ENCODE results near the gene NLRC3. TPM values are rescaled to one million over a fixed set of nuclear protein-coding genes. Genes with fewer than 3 reads are reported as not detected.

Gene NLRC3
- total RNA-seq, 1 experiment from 2014 or later: 0.15 TPM

DNA sequence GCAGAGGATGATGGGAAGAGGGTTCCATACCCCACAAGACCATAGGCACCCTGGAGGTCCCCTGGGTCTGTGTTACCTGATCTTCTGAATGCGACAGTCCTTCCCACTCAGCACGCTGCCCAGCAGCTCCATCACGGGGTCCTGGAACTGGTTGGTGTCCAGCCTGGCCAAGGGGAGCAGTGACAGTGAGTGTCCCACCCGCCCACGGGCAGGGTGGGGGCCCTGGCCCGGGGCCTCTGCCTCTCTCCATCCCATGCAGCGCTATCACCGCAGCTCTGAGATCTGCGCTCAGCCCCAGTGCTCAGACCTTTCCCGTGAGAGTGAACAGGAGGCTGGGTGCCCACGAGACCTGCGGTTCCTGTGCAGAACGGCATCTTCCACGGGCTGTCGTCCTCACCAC lies 15.6 kb downstream of the NLRC3 start:
- no peak overlapping the region for H3K4me2 ChIP-seq (ENCODE audit: low read length)
- no peak for DNase-seq (ENCODE audit: low read depth, low spot score)

More for the DNA sequence above, 15.6 kb downstream of the NLRC3 start:
- H3K27ac ChIP-seq (ENCODE audit: low read depth, low read length): no peak overlapping the region
- no peak overlapping the region for H3K9ac ChIP-seq (ENCODE audit: low read length)
- no peaks in the 10 kb centered on the region for H3K27me3 ChIP-seq (ENCODE audit: insufficient read depth, low read length)
- RAD21 ChIA-PET (ENCODE audit: low non-redundant PET in 1 of 2, low total read pairs in 2 of 2, uncharacterized antibody in 2 of 2, unreplicated experiment in 2 of 2): no interaction called here
- H3K9me3 ChIP-seq (ENCODE audit: control insufficient read depth in 1 of 2, insufficient read depth in 1 of 2, low read depth in 1 of 2, low read length in 2 of 2): no peaks in the 10 kb centered on the region
- POLR2A ChIA-PET: no interaction called here
- no peaks in the 10 kb centered on the region for H3K9me2 ChIP-seq (ENCODE audit: insufficient read depth)
- intact Hi-C loops (cut with micrococcal nuclease): no loop called here
- CTCF ChIA-PET: no interaction called here
- H2AFZ ChIP-seq (ENCODE audit: low read depth, low read length, poor library complexity, severe bottlenecking): no peak overlapping the region
- ATAC-seq: no peak
- no peak overlapping the region for H3K4me3 ChIP-seq (replicated peaks in 1 of 2; ENCODE audit: low read depth in 1 of 2, low read length in 2 of 2)
- H3K36me3 ChIP-seq (ENCODE audit: control insufficient read depth in 1 of 2, insufficient read depth in 2 of 2, low read length in 2 of 2): no peaks in the 10 kb centered on the region
- TF ChIP-seq TCF7L2 (IDR thresholded peaks at IDR 0.05; ENCODE audit: borderline replicate concordance, extremely low read depth, insufficient read depth, insufficient read length) (no peak), CBX3 (IDR thresholded peaks at IDR 0.05; ENCODE audit: low read depth) (no peak), SRF (IDR thresholded peaks at IDR 0.05; ENCODE audit: low read depth) (no peak), ZNF274 (IDR thresholded peaks at IDR 0.05; ENCODE audit: low read depth, low read length) (no peak), ZFX (IDR thresholded peaks at IDR 0.05) (no peak), CEBPB (IDR thresholded peaks at IDR 0.05; ENCODE audit: low read depth) (no peak), RAD21 (IDR thresholded peaks at IDR 0.05; ENCODE audit: low read depth) (no peak), JUND (IDR thresholded peaks at IDR 0.05) (no peak)
- TF ChIP-seq, protein P1, sequence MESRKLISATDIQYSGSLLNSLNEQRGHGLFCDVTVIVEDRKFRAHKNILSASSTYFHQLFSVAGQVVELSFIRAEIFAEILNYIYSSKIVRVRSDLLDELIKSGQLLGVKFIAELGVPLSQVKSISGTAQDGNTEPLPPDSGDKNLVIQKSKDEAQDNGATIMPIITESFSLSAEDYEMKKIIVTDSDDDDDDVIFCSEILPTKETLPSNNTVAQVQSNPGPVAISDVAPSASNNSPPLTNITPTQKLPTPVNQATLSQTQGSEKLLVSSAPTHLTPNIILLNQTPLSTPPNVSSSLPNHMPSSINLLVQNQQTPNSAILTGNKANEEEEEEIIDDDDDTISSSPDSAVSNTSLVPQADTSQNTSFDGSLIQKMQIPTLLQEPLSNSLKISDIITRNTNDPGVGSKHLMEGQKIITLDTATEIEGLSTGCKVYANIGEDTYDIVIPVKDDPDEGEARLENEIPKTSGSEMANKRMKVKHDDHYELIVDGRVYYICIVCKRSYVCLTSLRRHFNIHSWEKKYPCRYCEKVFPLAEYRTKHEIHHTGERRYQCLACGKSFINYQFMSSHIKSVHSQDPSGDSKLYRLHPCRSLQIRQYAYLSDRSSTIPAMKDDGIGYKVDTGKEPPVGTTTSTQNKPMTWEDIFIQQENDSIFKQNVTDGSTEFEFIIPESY (IDR thresholded peaks at IDR 0.05; ENCODE audit: extremely low read depth, insufficient replicate concordance, low read length): no peak
- TF ChIP-seq, protein P2, sequence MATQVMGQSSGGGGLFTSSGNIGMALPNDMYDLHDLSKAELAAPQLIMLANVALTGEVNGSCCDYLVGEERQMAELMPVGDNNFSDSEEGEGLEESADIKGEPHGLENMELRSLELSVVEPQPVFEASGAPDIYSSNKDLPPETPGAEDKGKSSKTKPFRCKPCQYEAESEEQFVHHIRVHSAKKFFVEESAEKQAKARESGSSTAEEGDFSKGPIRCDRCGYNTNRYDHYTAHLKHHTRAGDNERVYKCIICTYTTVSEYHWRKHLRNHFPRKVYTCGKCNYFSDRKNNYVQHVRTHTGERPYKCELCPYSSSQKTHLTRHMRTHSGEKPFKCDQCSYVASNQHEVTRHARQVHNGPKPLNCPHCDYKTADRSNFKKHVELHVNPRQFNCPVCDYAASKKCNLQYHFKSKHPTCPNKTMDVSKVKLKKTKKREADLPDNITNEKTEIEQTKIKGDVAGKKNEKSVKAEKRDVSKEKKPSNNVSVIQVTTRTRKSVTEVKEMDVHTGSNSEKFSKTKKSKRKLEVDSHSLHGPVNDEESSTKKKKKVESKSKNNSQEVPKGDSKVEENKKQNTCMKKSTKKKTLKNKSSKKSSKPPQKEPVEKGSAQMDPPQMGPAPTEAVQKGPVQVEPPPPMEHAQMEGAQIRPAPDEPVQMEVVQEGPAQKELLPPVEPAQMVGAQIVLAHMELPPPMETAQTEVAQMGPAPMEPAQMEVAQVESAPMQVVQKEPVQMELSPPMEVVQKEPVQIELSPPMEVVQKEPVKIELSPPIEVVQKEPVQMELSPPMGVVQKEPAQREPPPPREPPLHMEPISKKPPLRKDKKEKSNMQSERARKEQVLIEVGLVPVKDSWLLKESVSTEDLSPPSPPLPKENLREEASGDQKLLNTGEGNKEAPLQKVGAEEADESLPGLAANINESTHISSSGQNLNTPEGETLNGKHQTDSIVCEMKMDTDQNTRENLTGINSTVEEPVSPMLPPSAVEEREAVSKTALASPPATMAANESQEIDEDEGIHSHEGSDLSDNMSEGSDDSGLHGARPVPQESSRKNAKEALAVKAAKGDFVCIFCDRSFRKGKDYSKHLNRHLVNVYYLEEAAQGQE (IDR thresholded peaks at IDR 0.05; ENCODE audit: low read depth): no peak
- TF ChIP-seq, protein P3, sequence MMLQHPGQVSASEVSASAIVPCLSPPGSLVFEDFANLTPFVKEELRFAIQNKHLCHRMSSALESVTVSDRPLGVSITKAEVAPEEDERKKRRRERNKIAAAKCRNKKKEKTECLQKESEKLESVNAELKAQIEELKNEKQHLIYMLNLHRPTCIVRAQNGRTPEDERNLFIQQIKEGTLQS (IDR thresholded peaks at IDR 0.05): no peak
- H4K20me1 ChIP-seq (ENCODE audit: insufficient read depth): no peaks in the 10 kb centered on the region
- BruUV-seq (replicated peaks): no TSS peak
- no peaks in the 10 kb centered on the region for H3K79me2 ChIP-seq (ENCODE audit: insufficient read depth, low read length)
- H3K4me1 ChIP-seq (ENCODE audit: control insufficient read depth in 1 of 2, insufficient read depth in 2 of 2, low read length in 2 of 2): no peaks in the 10 kb centered on the region
